GM18907 (cell line): ENCODE measurements around the gene PTCSC3.

Experiments used
- ATAC-seq: cut with Tn5 transposase; IDR thresholded peaks from one replicate; pipeline ENCODE4 v1.9.1; 2021; ENCODE audit warnings: mild to moderate bottlenecking, moderate library complexity; ENCODE audit not compliant: unreplicated experiment

Gene PTCSC3

DNA sequence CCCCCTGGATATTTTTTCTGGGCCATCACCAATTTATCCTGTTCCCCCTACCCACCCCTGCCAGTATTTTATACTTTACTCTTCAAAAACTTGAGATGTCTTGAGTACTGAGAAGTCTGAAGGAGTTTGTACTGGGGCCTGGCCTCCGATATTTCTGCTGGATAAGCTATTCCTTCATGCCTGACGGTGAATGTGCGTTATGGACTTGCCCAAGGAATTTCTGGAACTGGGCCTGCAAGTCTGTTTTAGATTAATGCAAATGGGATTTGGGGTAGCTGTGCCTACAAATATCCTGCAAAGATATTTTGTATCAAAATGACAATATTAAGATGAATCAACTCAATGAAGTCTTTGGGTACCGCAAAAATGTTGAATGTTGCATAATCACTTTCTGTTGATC is at the start of gene PTCSC3:
TSS of gene PTCSC3 (minus strand) at position 199 of the 400 bp plus-strand sequence.
- ATAC-seq = no peak

- no peak for ATAC-seq
Observed at GRCh38 chr14:36226164-36226563, 49.6 kb upstream of the PTCSC3 start.

GRCh38 chr14:36224176-36224575 is 47.7 kb upstream of the PTCSC3 start:
- ATAC-seq = no peak

GRCh38 chr14:36223558-36223957 is 47.0 kb upstream of the PTCSC3 start:
- no peak for ATAC-seq

DNA sequence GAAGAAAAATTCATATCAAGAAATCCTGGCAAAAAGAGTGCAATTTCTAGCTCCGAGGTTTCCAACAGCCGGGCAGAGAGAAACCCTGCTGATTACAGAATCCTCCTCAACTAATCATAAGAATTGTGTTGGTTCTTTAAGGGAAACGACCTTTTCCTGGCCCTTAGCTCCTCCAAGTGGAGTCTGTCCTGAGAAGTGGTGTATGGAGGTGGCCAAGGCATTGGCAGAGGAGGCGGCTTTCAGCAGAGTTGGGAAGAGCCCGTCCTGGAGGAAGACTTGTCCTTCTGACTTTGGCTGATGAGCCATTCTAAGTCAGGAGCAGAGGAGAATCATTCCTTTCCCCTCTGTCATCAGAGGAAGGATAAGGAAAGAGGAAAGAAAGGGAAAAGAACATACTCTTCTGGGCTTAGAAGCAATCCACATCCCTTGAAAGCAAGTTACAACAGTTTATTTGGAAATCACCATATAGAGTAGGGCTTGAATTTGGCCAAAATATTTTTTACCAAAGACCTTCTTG is 46.5 kb upstream of the PTCSC3 start:
- ATAC-seq = no peak

- no peak for ATAC-seq
Observed at GRCh38 chr14:36222337-36222736, 45.8 kb upstream of the PTCSC3 start.

- ATAC-seq = no peak
Observed at GRCh38 chr14:36221112-36221511, 44.6 kb upstream of the PTCSC3 start.

DNA sequence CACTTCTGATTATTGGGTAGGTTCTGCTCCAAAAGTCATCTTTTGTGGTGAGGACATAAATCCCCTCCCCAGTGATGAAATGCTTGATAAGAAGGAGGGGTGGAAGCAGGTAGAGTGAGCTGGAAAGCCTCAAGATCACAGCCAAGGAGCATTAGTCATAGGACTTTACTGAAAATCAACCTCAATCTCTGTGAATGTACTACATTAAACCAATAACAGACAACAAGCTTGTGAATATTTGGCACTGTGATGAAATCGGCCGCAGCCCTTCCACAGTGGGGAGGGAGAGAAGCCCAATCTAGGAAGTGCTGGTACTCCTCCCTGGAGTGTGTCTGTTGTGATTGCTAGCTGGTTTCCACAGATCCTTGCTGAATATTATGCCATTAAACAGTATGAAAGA is 41.2 kb upstream of the PTCSC3 start:
- ATAC-seq = no peak

DNA sequence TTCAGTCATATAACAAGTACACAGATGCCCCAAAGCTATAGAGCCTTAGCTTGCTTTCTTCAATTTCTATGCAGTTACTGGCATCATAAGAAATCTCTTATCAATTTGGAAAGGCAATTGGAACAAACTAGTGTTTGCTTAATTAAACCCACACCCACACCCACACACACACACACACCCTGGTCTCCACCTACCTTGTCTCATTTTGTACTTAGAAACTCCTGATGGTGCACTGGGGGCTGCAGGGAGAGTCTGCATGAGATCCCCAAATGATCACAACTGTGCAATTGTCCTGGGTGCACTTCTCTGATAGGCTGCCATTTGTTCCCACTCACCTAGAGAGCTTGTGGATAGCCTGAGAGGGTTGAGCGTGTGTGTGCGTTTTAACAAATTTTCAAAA is 40.5 kb upstream of the PTCSC3 start:
- no peak for ATAC-seq

GRCh38 chr14:36215217-36215598 is 38.7 kb upstream of the PTCSC3 start:
- no peak for ATAC-seq

GRCh38 chr14:36214476-36215216 is 38.1 kb upstream of the PTCSC3 start:
- no peak for ATAC-seq

DNA sequence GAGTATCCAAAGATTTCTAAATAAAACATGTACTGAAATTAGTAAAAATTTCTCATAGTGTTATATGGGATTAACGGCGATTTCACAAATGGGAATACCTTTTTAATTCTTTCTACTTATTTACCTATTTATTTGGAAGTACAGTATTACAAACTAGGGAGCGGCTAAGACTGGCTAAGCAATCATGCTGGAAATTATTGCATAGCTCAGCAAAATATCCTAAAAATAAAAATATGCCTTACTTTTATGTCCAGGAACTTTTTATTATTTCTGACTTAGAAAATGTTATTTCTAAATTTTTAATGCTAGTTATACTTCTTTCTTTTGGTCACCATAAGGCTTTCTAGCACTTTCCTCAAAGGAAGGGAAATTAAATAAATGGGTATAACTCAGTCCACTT is 36.5 kb upstream of the PTCSC3 start:
- no peak for ATAC-seq

GRCh38 chr14:36212577-36212976 is 36.1 kb upstream of the PTCSC3 start:
- no peak for ATAC-seq

GRCh38 chr14:36208690-36209278 is 32.3 kb upstream of the PTCSC3 start:
- no peak for ATAC-seq

- no peak for ATAC-seq
Observed at GRCh38 chr14:36207500-36207899, 31.0 kb upstream of the PTCSC3 start.

DNA sequence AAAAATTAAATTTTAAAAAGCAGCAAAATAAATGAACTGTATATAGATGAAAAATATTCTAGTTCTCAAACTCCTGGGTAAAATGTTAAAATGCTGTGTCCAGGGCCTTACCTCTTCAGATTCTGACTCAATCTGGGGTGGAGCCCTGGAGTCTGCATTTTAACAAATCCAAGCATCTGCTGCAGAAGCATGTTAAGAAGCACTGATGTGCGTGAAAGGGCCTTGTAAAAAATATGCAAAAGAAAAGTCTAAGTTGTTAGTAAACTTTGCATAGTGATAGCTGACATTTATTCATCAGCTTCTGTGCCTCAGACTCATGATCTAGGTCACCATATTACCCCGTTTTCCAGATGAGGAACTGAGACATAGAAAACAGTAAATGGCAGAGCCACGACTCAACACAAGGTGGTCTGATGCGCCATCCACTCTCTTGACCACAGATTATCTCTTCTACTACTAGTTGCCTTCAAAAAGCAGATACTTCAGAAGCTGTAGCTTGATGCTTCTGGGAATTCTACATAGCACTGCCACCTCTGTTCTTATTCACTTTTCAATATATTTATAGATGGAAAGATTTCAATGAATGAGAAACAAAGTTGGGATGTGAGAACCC is 28.0 kb upstream of the PTCSC3 start:
- no peak for ATAC-seq

- no peak for ATAC-seq
Observed at GRCh38 chr14:36198378-36198777, 21.9 kb upstream of the PTCSC3 start.

DNA sequence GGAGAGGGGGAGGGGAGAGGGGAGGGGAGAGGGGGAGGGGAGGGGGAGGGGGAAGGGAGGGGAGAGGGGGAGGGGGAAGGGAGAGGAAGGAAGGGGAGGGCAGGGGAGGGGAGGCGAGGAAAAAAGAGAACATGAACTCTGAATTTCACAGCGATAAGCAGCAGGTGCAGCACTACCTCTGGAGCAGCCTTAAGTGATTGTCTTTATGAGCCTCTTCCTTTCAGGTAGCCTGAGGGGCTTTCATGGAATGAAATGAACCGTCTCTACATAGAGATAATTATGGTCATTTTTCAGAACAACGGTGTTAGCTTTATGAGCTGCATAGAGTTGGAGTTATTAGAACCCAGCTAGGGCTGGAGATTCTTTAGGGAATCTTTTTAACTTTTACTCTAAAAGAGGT is 18.1 kb upstream of the PTCSC3 start:
- no peak for ATAC-seq

DNA sequence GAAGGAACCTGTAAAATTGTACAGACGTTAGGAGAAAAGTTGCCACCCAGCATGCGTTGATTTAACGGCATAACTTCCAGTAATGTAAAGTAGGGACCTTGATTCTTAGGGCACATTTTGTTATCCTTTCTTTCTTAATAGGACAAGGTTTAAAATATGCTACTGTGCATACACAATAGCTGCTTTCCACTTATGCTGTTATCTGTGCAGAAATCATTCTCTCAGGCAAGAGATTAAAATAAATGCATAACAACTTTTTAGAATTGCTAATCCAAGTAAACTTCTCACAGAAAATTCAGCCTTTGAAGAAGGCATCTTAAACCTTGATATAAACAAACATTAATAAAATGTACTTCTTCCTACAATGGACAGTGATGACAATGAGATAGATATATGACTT is 16.0 kb upstream of the PTCSC3 start:
- no peak for ATAC-seq

- no peak for ATAC-seq
Observed at GRCh38 chr14:36183402-36183801, 6.9 kb upstream of the PTCSC3 start.

DNA sequence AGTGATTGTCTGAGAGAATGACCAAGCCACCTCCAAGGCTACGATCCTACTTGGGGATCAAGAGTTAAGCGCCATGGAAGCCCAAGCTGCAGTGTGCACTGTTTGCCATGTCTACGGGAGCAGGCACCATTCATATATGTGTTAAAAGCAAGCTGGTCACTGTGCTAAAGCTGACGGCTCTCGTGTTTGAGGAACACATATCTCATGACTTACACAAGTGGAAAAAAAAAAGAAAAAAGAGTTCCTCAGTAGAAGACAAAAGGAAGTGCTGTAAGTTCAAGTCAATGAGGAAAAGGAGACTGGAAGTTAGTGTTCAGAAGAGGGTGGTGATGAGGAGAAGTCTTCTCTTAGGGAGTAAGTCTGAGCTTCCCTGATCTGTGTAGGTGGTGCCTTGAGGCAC is 4.9 kb upstream of the PTCSC3 start:
- no peak for ATAC-seq

DNA sequence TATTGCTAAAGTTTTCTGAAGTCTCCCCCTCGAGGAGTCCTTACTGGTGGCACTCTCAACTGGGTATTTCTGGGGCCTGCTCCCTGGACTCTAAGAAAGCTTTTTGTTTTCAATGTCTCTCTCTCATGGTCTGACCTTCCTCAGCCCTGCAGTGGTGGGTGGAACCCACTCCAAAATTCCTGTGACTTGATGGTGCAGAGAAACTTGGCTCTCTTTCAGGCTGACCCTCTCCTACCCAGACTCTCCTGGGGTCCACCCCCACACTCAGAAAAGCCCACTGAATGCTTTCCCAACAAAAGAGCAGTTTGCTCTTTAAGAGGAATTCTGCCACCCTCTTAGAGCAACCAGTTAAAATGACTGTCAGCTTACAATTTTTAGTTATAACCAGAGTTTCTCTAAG is 967 bp upstream of the PTCSC3 start:
- no peak for ATAC-seq
